ENCODE data around the gene ARNT2.
A peak's percentile ranks its signal among the peaks of the same experiment; 100 is the strongest.

Gene ARNT2

GRCh38 chr15:80561500-80561899 lies 157.3 kb downstream of the ARNT2 start:
- H3K4me3 ChIP-seq (ENCODE audit: low read depth, low read length): no peak overlapping the region
- no peak for DNase-seq (ENCODE audit: low read depth)
- TF ChIP-seq MYC (IDR thresholded peaks at IDR 0.05; ENCODE audit: low read depth, low read length) (no peak), CTCF (IDR thresholded peaks at IDR 0.05; ENCODE audit: low read depth, low read length) (no peak), MAX (IDR thresholded peaks at IDR 0.05; ENCODE audit: low read depth, low read length) (no peak), POLR2A (IDR thresholded peaks at IDR 0.05; ENCODE audit: extremely low read depth, insufficient read length) (no peak)

- DNase-seq (ENCODE audit: low read depth): peak; percentile 18
- H3K4me3 ChIP-seq (ENCODE audit: low read depth, low read length): no peak overlapping the region
- TF ChIP-seq POLR2A (IDR thresholded peaks at IDR 0.05; ENCODE audit: extremely low read depth, insufficient read length) (no peak), CTCF (IDR thresholded peaks at IDR 0.05; ENCODE audit: low read depth, low read length) (no peak), MYC (IDR thresholded peaks at IDR 0.05; ENCODE audit: low read depth, low read length) (no peak), MAX (IDR thresholded peaks at IDR 0.05; ENCODE audit: low read depth, low read length) (no peak)
These were observed 157.9 kb downstream of the ARNT2 start for GRCh38 chr15:80562033-80562432.

- peak; percentile 63 for DNase-seq (ENCODE audit: low read depth)
- TF ChIP-seq CTCF (IDR thresholded peaks at IDR 0.05; ENCODE audit: low read depth, low read length) (no peak), POLR2A (IDR thresholded peaks at IDR 0.05; ENCODE audit: extremely low read depth, insufficient read length) (no peak), MYC (IDR thresholded peaks at IDR 0.05; ENCODE audit: low read depth, low read length) (no peak), MAX (IDR thresholded peaks at IDR 0.05; ENCODE audit: low read depth, low read length) (no peak)
- H3K4me3 ChIP-seq (ENCODE audit: low read depth, low read length): no peak overlapping the region
These were observed 158.7 kb downstream of the ARNT2 start for GRCh38 chr15:80562846-80563245.

GRCh38 chr15:80563372-80563997 lies 159.3 kb downstream of the ARNT2 start:
- TF ChIP-seq MAX (IDR thresholded peaks at IDR 0.05; ENCODE audit: low read depth, low read length) (no peak), MYC (IDR thresholded peaks at IDR 0.05; ENCODE audit: low read depth, low read length) (no peak)
- DNase-seq (ENCODE audit: low read depth): peak; percentile 36
- H3K4me3 ChIP-seq (ENCODE audit: low read depth, low read length): no peak overlapping the region

- TF ChIP-seq CTCF (IDR thresholded peaks at IDR 0.05; ENCODE audit: low read depth, low read length) (no peak), MYC (IDR thresholded peaks at IDR 0.05; ENCODE audit: low read depth, low read length) (no peak), MAX (IDR thresholded peaks at IDR 0.05; ENCODE audit: low read depth, low read length) (no peak), POLR2A (IDR thresholded peaks at IDR 0.05; ENCODE audit: extremely low read depth, insufficient read length) (no peak)
- H3K4me3 ChIP-seq (ENCODE audit: low read depth, low read length): no peak overlapping the region
- no peak for DNase-seq (ENCODE audit: low read depth)
These were observed 159.9 kb downstream of the ARNT2 start for GRCh38 chr15:80564056-80564455.

GRCh38 chr15:80565398-80565797 lies 161.2 kb downstream of the ARNT2 start:
- no peak for TF ChIP-seq POLR2A (IDR thresholded peaks at IDR 0.05; ENCODE audit: extremely low read depth, insufficient read length)
- TF ChIP-seq CTCF (IDR thresholded peaks at IDR 0.05; ENCODE audit: low read depth, low read length): no peak
- TF ChIP-seq MYC (IDR thresholded peaks at IDR 0.05; ENCODE audit: low read depth, low read length): no peak
- TF ChIP-seq MAX (IDR thresholded peaks at IDR 0.05; ENCODE audit: low read depth, low read length): no peak
- no peak for DNase-seq (ENCODE audit: low read depth)
- H3K4me3 ChIP-seq (ENCODE audit: low read depth, low read length): no peak overlapping the region

All from NB4 (cell line).